ENCODE results near the gene DCST1.

DNA sequence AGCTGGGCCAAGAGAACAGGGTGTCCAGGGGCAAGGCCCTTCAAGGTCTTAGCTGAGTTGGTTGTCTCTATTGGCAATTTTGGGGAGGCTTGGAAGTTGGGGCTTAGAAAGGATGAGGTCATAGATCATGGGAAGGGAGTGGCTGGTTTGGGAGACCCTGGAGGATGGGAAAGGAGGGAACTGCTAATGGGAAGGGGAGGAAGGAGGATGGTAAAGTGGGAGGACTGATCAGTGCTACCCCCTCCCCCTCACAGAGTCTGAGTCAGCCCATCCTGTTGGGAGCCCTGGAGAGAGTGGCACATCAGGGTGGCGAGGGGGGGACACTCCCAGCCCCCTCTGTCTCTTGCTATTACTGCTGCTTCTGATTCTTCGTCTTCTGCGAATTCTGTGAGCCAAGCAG is 35.0 kb downstream of the DCST1 start:
- TF ChIP-seq EP300 (IDR thresholded peaks at IDR 0.05) (no peak), POLR2A (IDR thresholded peaks at IDR 0.05; ENCODE audit: low read depth) (no peak)
- TF ChIP-seq, protein P1, sequence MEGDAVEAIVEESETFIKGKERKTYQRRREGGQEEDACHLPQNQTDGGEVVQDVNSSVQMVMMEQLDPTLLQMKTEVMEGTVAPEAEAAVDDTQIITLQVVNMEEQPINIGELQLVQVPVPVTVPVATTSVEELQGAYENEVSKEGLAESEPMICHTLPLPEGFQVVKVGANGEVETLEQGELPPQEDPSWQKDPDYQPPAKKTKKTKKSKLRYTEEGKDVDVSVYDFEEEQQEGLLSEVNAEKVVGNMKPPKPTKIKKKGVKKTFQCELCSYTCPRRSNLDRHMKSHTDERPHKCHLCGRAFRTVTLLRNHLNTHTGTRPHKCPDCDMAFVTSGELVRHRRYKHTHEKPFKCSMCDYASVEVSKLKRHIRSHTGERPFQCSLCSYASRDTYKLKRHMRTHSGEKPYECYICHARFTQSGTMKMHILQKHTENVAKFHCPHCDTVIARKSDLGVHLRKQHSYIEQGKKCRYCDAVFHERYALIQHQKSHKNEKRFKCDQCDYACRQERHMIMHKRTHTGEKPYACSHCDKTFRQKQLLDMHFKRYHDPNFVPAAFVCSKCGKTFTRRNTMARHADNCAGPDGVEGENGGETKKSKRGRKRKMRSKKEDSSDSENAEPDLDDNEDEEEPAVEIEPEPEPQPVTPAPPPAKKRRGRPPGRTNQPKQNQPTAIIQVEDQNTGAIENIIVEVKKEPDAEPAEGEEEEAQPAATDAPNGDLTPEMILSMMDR (IDR thresholded peaks at IDR 0.05), result no peak

Data from esophagus muscularis mucosa (tissue), 4 donors.